HG03159 (cell line): ENCODE results near the gene CYP3A4.
"Not testable (repeated sequence)": the region's sequence is repeated elsewhere in the genome, so short reads cannot be mapped to it uniquely, and the experiment has no call there.

Experiments used
- ATAC-seq: cut with Tn5 transposase; IDR thresholded peaks from one replicate; pipeline ENCODE4 v1.9.1; 2021; ENCODE audit warnings: mild to moderate bottlenecking, moderate library complexity; ENCODE audit not compliant: unreplicated experiment

Gene CYP3A4

GRCh38 chr7:99762680-99763327 is 21.2 kb downstream of the CYP3A4 start:
- no peak for ATAC-seq

- ATAC-seq: no peak
Measured at GRCh38 chr7:99755085-99755484, 28.9 kb downstream of the CYP3A4 start.

GRCh38 chr7:99752356-99752755 is 31.6 kb downstream of the CYP3A4 start:
- no peak for ATAC-seq

- not testable (repeated sequence) for ATAC-seq
Measured at GRCh38 chr7:99751322-99752052, 32.5 kb downstream of the CYP3A4 start.

- ATAC-seq: no peak
Measured at GRCh38 chr7:99748846-99749579, 35.0 kb downstream of the CYP3A4 start.

- not testable (repeated sequence) for ATAC-seq
Measured at GRCh38 chr7:99746915-99747314, 37.1 kb downstream of the CYP3A4 start.

GRCh38 chr7:99745395-99745794 is 38.6 kb downstream of the CYP3A4 start:
- ATAC-seq: not testable (repeated sequence)

- ATAC-seq: no peak
Measured at GRCh38 chr7:99742737-99743394, 41.1 kb downstream of the CYP3A4 start.

GRCh38 chr7:99741441-99741795 is 42.6 kb downstream of the CYP3A4 start:
- ATAC-seq: no peak

- ATAC-seq: no peak
Measured at GRCh38 chr7:99740573-99741440, 43.2 kb downstream of the CYP3A4 start.

- no peak for ATAC-seq
Measured at GRCh38 chr7:99739699-99740572, 44.0 kb downstream of the CYP3A4 start.

GRCh38 chr7:99737726-99738125 is 46.3 kb downstream of the CYP3A4 start:
- no peak for ATAC-seq

- not testable (repeated sequence) for ATAC-seq
Measured at GRCh38 chr7:99736667-99737066, 47.3 kb downstream of the CYP3A4 start.

GRCh38 chr7:99734987-99735386 is 49.0 kb downstream of the CYP3A4 start, which contains the start of gene CYP3A7:
TSS of gene CYP3A7 (minus strand) at chr7:99735196. CDS start at chr7:99735093, 103 bp downstream.
- ATAC-seq: no peak

GRCh38 chr7:99733448-99733847 is 50.5 kb downstream of the CYP3A4 start:
- ATAC-seq: no peak

GRCh38 chr7:99733003-99733402 is 51.0 kb downstream of the CYP3A4 start:
- ATAC-seq: no peak

- ATAC-seq: no peak
Measured at GRCh38 chr7:99731638-99732374, 52.2 kb downstream of the CYP3A4 start.

GRCh38 chr7:99730992-99731391 is 53.0 kb downstream of the CYP3A4 start:
- ATAC-seq: no peak
